ENCODE data around the gene WDR3.

WDR3 gene

DNA sequence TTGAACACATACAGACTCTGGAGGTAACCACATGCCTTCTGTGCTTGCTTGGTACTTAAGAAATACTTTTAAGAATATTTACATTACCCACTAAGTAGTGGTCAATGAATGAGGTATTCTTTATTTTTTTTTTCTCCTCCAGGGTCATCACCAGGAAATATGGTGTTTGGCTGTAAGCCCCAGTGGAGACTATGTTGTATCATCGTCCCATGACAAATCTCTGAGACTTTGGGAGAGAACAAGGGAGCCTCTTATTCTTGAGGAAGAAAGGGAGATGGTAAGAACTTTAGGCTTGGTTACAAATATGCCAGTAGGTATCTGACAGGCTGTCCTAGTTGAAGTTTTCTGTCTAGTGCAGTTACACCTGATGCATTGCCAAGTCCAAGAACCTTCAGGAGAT lies 22.8 kb downstream of the WDR3 start:
- no peak for DNase-seq (ENCODE audit: low read depth)

DNA sequence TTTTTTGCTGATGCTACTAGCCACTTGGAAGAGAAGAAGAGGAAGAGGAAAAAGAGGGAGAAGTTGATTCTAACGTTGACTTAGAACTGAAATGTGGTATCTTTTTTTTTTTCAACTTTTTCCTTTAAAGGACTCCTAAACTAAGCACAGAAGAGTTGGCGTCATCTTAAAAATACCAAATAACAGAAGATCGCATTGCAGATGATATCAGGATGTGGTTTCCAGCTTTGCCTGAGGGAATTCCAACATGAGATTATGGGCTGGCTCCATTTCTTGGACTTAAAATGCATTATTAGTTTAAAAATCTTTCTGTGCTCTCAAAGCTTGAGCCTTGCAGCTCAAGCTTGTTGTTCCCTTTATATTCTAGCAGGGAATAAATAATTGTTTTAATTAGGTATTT lies 29.8 kb downstream of the WDR3 start:
- no peak for DNase-seq (ENCODE audit: low read depth)

DNA sequence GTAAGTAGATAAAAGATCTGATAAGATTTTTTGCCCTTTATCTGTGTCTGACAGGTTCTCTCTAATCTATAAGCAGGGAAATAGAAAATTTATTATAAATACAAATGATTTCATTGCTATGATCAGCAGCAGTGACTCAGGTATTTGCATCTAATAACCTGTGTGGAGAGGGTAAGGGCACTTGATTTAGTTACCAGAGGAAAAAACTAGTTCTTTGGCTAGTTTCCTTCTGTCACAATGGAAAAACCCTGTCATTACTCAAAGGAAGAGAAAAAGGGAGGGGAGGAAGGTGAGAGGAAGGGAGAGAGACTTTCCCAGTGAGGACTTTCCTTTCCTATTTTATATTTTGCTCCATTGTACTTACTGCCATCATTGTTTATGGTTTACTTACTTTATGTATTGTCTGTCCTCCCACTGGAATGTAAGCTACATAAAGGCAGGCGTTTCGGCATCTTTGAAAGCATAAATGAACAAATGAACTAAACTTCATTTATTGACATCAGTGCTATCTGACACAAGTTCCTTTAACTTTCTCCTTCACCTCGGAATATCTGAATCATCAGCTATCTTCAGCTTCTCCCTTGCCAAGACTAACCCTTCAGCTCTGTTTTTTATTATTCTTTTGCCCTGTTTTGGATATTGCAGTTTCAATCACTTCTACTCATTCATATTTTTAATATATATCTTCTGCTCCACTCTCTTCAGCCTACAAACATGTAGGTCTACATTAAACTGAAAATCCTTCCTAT lies 34.9 kb downstream of the WDR3 start:
- DNase-seq (ENCODE audit: low read depth), result no peak

DNA sequence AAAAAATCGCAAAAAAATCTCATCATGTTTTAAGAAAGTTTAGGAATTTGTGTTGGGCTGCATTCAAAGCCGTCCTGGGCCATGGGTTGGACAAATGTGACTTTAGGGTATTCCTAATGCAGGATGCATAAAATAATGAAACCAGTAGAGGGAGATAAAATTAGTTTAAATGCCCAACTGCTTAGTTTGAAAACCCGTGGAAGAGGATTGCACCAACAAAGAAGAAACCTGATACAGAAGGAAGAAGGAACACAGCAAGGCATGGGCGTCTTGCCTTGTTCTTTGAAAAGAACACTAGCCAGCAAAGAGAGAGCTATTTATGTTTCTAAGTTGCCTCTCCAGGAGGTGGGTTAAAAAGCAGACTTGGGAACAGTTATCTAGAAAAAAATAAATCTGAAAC lies 37.9 kb downstream of the WDR3 start:
- no peak for DNase-seq (ENCODE audit: low read depth)

DNA sequence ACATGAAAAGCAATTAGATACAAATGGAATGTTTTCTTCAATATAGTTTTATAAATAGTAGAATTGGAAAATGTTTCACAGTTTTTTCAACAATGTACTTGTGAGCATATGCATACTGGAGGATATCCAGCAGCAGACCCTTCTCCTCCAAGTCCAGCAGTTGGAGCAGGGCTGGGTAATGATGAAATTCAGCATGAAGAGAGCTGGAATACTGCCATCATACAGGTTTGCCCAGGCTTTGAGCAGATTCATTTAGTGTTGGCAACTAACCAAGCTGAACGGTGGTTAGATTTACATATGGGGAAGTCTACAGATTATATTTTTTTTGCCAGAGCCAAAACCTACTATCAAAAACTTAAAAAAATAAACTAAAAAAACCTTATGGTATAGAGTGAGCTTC lies 38.3 kb downstream of the WDR3 start:
- DNase-seq (ENCODE audit: low read depth), result no peak

DNA sequence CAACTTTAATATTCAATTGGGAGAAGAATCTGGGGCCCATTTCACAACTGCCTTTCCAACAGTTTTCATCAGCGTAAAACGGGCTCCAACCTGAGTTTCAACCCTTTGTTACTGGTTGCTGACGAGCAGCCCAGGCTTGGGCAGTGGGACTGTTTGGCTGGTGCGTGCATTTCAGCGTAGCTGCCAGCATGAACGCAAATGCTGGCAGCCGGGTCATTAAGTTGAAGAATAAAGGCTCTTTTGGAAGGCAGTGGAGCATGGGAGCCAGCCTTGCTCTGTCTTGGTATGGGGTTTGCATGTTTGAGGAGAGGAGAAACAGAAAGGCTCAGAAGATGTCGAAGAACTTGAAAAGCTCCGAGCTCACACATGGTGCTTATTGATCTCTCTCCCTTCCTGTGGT lies 40.7 kb downstream of the WDR3 start:
- no peak for DNase-seq (ENCODE audit: low read depth)

DNA sequence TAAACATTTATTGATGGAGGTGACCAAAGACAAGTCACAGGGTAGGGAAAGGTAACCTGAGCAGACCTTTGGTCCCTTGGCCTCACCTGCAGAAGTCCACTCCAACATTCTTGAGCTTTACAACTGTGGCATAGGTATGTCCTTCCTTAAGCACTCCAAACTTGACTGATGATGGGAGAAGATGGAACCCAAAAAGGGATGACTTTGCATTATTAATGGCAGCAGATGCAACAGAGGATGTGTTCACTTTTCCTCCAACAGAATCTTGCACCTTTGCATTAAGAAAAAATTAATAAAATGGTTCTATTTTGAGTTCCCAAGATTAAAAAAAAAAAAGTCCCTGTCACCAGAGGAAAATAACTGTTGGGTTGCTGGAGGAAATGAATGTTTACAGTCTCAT lies 42.2 kb downstream of the WDR3 start:
- no peak for DNase-seq (ENCODE audit: low read depth)

DNA sequence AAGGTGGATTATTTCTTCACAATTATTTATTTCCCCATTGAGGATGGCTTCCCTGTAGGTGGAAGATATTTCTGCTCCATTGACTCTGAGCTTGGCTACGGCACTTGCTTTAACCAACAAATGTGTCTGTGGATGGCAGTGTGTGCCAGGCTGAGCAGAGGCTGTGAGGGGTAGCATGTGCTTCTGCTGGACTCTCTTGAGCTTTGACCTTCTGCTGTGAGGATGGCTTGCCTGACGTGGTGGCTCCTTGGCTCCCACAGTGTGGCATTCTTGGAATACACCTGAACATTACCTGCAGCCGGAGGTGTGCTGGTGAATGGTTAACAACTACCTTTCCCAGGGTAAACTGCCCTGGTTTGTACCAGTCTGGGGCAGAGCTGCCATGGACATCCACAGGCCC lies 46.8 kb downstream of the WDR3 start:
- DNase-seq (ENCODE audit: low read depth), result no peak

DNA sequence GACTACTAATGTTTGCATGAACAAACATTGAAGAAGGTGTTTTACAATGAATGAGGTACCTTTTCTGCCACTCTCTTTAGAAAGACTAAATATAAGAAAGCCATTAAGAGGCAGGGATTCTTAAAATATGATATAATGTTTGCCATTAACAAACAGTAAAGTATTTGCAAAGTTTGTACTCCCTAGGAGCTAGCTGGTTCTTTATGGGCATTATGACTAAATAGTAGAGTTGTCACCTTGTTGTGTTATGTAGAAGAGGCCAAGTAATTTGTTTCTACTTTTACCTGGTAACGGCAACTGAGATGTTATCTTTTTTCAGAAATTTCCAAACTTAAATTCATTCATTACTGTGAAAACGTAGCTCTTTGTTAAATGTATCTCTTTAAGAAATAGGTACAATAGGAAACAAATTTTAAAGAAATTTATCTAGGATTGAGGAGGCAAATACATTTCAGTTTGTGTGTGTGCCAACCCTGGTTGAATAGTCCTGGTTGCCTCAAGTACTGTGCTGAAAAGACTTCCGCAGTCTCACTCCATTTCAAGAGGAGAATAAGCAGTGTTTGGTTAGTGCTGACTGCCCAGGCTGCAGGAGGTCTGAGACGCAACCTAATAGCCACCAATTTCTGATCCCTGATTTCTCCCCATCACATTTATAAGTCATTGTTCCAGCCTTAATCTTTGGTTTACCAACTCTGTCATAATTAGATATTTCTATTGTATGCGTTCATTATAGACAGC lies 52.1 kb downstream of the WDR3 start:
- no peak for DNase-seq (ENCODE audit: low read depth)

DNA sequence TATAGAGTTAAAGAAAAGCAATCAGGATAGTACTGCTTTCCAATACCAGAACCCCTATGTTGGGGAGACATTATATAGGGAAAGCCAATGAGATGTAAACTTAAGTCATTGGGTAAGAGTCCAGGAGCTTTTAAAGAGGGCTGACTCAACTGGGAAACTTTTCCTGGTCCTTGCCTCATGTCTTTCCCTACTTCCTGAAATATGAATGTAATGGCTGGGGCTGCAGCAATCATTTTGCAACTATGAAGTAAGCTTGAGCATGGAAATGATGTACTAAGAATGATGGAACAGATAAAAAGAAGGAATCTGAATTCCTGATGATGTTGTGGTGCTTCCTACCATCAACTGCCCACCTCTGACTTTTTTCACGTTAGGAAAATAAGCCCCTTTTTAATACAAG lies 55.7 kb downstream of the WDR3 start:
- no peak for DNase-seq (ENCODE audit: low read depth)

DNA sequence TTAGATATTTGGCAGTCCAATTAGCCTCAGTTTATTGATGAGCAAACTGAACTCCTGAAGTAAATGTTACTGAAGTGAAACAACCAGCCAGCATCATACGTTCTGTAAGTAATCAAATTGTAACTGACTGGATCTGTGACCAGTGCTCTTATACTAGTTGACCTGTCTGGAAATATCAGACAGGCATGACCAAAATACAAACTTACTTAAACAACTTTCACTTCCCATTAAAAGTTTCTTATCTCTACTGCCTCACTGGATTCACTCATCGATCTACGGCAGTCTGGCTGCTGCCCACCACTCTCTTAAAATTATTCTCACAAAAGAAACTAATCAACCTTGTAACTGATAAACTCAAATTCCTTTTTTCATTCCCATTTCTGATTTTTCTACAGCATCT lies 56.4 kb downstream of the WDR3 start:
- no peak for DNase-seq (ENCODE audit: low read depth)

DNA sequence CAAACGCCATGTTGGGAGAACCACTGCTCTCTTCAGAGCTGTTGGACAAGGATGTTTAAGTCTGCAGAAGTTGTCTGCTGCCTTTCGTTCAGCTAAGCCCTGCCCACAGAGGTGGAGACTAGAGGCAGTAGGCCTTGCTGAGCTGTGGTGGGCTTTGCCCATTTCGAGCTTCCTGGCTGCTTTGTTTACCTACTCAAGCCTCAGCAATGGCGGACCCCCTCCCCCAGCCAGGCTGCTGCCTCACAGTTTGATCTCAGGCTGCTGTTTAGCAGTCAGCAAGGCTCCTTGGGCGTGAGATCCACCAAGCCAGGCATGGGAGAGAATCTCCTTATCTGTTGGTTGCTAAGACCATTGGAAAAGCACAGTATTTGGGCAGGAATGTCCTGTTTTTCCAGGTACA lies 74.8 kb downstream of the WDR3 start:
- no peak for DNase-seq (ENCODE audit: low read depth)

DNA sequence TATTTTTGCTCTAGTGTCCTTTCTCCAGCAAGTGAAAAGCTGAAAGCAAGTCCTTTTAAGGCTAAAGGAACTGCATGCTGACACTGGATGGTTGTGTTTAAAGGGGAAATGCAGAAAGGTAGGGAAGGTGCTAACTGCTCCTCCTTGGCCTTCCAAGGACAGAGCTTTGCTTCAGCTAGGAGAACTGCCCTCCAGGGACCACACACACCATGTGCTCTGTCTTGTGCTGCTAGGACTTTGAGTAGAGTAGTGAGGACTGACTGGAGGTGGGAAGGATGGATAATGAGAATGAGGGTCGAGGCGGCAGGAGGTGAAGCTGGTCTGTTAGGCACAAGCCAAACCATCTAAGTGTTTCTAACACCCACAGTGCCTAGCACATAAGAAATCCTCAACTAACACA lies 77.9 kb downstream of the WDR3 start:
- DNase-seq (ENCODE audit: low read depth), result no peak

DNA sequence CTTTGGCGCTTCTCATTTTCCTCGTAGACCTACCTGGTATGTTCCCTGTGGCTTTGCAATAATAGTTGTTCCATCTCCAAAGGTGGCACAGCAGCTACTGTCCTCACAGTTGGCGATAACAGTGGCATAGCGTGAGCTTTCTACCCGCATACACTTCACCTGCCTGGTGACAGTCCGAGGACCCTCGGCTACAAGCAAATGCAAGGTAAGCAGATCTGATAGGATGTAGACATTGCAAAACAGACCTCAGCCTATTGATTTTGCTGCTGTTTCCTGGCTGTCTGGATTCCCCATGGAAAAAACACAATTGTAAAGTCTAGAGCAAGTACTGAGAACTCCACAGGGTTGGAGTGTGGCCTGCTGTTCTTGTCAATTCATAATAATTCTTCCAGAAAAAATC lies 78.5 kb downstream of the WDR3 start:
- no peak for DNase-seq (ENCODE audit: low read depth)

DNA sequence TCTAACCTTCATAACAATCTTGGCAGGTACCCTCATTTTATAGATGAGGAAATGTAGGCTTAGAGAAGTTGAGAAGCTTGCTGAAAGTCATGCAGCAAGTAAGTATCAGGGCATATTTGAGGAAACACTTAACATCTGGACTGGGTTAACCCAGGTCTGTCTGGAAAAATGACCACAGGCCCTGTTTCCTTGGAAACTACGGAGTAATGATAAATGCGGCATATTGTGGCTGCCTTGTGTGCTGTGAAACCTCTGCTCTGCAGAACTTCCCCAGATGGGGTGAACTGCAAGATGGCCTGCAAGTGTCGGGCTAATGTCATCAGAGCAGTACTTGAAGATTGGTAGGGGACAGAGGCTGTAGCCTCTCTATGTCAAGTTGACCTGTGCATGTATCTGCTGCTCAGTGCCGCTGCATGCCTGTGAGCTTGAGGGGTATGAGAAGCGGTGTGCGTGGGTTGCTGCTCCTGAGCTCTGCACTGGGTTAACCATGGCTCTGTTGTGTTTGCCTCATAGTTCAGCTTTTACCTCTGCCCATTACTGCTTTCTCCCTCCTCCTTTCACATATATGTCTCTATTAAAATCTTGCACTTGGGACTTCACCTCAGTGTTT lies 83.1 kb downstream of the WDR3 start:
- DNase-seq (ENCODE audit: low read depth), result no peak

DNA sequence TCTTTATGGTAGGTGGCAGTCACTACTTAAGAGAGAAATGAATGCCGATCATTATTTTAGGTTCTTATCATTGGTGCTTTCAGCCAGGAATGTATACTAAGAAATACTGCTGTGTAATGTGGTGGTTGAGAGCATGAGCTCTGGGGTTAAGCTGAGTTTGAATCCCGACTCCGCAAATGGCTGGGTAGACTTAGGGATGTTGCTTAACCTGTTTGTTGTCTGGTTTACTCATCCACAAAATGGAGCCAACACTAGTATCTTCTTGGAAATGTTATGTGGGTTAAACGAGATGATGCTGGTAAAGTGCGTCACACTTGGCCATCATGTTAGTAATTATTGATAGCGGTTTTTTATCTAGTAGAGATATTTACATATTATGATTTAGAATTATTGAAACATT lies 83.8 kb downstream of the WDR3 start:
- no peak for DNase-seq (ENCODE audit: low read depth)

DNA sequence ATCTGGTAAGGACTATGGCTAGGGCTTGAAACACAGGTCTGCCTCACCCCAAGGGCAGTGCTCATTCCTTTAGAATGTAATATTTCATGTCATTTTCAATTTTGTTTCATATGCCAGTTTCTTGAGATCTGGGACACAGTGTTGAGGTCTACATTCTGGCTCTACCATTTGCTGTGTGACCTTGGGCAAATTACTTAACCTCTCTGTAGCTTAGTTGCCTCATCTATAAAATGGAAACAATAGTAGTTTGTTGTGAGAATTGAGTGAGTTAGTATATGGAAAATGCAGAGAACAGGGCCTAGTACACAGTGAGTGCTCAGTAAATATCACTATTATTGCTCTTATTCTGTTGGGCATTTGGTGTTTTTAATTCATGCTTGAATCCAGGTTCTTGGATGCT lies 84.4 kb downstream of the WDR3 start:
- no peak for DNase-seq (ENCODE audit: low read depth)

Data from HS-27A (cell line).